Muscle layer of duodenum (tissue), 2 donors: Measurements from ENCODE around the gene ZFP91.

ENCODE experiments used
- H3K27ac ChIP-seq: one replicate; pipeline ENCODE4 v1.7.0; 2013; ENCODE audit warnings: mild to moderate bottlenecking, low read length
- H3K27me3 ChIP-seq: one replicate; pipeline ENCODE4 v1.7.0; 2013; ENCODE audit warnings: low read depth, mild to moderate bottlenecking, control low read depth, low read length
- H3K36me3 ChIP-seq, 2 donors: one replicate each; pipeline ENCODE4 v1.7.0; 2013; ENCODE audit warnings: low read length in 2 of 2, control low read depth in 1 of 2, mild to moderate bottlenecking in 1 of 2; ENCODE audit not compliant: insufficient read depth in 2 of 2, control insufficient read depth in 1 of 2
- H3K4me1 ChIP-seq, 2 donors: one replicate each; pipeline ENCODE4 v1.7.0; 2013; ENCODE audit warnings: low read length in 2 of 2, mild to moderate bottlenecking in 2 of 2, control low read depth in 1 of 2, moderate library complexity in 1 of 2; ENCODE audit not compliant: insufficient read depth in 2 of 2, control insufficient read depth in 1 of 2
- H3K4me3 ChIP-seq, 2 donors: one replicate each; pipeline ENCODE4 v1.7.0; 2013; ENCODE audit warnings: low read length in 2 of 2, low read depth in 1 of 2, mild to moderate bottlenecking in 1 of 2
- H3K9me3 ChIP-seq, 2 donors: one replicate each; pipeline ENCODE4 v1.7.0; 2013; ENCODE audit warnings: low read length in 2 of 2, control low read depth in 1 of 2, mild to moderate bottlenecking in 1 of 2; ENCODE audit not compliant: control insufficient read depth in 1 of 2
- donor health status: healthy.

The ZFP91 gene

DNA sequence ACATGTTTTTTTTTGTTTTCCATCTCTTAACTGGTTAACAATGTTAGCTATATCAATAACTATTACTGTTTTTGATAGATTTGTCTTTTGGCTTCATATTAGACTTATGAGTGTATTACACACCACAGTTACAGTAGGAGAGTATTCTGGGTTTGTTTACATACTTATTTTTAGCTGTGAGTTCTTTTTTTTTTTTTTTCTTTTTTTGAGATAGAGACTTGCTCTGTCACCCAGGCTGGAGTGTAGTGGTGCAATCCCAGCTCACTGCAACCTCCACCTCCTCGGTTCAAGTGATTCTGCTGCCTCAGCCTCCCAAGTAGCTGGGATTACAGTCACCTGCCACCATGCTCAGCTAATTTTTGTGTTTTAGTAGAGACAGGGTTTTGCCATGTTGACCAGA, 71.6 kb downstream of the ZFP91 start:
- Histone ChIP-seq H3K27ac (no peak overlapping the region), H3K9me3 (no peaks in the 10 kb centered on the region), H3K27me3 (no peaks in the 10 kb centered on the region), H3K36me3 (no peaks in the 10 kb centered on the region), H3K4me1 (no peaks in the 10 kb centered on the region), H3K4me3 (no peak overlapping the region)

DNA sequence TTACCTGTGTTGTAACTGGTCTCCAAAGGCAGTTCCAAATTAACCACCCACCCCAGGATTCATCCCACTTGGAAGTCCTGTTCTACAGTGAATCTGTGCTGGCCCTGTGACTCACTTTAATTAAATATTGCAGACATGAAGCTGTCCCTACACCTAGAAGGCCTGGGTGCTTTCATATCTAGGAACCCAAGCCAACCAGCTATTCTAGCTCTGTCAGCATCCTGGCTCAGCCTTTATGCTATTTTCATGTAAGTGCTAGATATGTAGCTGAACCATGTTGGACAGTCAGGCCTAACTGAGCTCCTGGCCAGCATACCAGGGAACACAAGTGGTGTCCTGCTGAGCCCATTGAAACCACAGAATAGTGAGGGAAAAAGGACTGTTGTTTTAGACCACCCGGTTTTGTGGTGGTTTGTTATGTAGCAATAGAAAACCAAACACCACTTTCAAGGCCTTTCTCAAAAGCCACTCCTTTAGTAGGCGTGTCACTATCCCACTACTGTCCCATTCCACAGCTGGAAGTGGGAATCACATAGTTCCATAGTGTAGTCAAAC, 73.9 kb downstream of the ZFP91 start:
- H3K4me1 ChIP-seq, result no peaks in the 10 kb centered on the region
- H3K27ac ChIP-seq, result no peak overlapping the region
- no peak overlapping the region for H3K4me3 ChIP-seq
- H3K27me3 ChIP-seq, result no peaks in the 10 kb centered on the region
- H3K36me3 ChIP-seq, result no peaks in the 10 kb centered on the region
- H3K9me3 ChIP-seq, result no peaks in the 10 kb centered on the region

DNA sequence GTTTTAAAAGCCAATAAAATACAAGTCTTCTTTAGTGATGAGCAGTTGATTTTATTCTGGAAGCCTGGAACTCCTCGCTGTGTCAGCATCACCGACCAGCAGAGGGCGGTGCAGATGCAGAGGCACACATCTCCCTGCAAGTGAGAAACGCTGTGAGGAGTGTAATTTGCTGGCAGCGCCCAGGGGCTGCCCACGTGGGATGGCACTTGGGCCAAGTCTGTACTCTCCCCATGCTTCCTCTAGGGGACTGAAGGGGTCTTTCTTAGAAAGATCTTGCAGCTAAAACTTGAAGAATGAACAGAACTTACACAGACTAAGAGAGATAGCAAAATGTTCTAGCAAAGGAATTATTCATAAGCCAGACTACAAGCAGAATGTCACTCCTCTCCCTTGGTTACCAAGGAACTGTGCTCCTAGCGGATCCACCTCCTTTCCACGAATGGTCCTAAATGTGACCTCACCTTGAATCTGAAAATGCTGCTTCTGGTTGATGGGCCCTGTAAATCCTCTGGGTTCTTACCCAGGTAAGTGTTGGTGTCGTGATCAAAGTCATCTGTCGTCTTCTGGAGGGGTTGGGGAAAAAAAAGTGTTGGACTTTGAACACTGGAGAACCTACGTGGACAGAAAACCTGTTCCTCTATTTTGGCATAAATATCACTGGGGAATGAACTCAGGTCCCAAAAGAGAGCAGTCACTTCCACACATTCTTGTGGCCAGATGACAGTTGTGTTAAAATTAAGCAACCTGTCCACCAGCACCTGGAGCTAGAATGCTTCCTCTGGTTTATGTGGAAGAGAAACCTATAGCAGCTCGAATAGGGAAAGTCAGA, 75.4 kb downstream of the ZFP91 start:
- no peaks in the 10 kb centered on the region for H3K27me3 ChIP-seq
- H3K4me3 ChIP-seq, result no peak overlapping the region
- H3K27ac ChIP-seq, result no peak overlapping the region
- H3K9me3 ChIP-seq, result no peaks in the 10 kb centered on the region
- H3K36me3 ChIP-seq, result no peaks in the 10 kb centered on the region
- H3K4me1 ChIP-seq, result no peaks in the 10 kb centered on the region

DNA sequence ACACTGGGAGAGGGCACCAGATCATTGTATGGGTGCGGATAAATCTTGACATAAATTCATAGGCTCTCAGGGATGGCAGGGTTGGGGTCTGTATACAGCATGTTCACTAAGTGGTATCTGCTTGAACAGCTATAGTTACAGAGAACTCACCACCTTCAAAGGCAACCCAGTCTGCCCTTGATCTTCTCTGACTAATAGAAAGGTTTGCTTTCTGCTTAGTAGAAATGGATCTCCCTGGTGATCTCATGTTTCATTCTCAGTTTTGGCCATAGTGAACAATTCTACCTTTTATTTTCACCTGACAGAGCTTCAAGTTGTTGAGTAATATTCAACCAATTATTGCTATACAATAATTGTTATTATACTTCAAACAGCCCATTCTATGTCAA, 76.0 kb downstream of the ZFP91 start:
- no peaks in the 10 kb centered on the region for H3K36me3 ChIP-seq
- H3K27ac ChIP-seq, result no peak overlapping the region
- H3K4me1 ChIP-seq, result no peaks in the 10 kb centered on the region
- no peaks in the 10 kb centered on the region for H3K9me3 ChIP-seq
- H3K27me3 ChIP-seq, result no peaks in the 10 kb centered on the region
- no peak overlapping the region for H3K4me3 ChIP-seq

DNA sequence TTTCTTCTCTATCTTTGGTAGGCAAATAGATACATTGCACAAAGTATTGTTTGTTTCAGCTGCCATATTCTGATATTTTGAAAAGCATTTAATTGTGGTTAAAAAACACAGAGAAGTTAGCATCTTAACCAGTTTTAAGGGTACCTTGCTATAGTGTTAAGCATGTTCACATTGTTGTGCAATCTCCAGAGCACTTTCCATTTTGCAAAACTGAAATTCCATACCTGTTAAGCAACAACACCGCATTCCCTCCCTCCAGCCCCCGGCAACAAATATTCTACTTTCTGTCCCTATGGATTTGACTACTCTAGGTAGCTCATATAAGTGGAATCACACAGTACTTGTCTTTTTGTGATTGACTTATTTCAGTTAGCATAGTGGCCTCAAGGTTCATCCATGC, 77.5 kb downstream of the ZFP91 start:
- no peaks in the 10 kb centered on the region for H3K27me3 ChIP-seq
- no peaks in the 10 kb centered on the region for H3K36me3 ChIP-seq
- H3K27ac ChIP-seq, result no peak overlapping the region

DNA sequence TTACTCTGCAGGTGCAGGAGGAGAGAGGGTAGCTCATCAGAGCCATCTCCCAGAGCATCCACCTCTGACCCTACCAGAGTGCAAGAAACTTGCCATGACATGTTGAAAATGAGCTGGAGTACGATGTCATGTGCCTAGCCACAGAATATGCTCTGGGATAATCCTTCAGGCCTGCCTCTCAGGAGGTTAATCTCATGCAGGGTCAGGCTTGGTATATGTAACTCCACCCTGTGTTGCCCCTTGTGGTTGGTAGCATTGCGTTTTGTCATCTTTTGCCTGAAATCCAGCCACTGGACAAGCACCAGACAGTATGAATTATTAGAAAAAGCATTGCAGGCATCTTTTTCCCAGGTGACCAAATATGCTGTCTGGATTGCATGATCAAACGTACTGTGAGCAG, 79.8 kb downstream of the ZFP91 start:
- no peaks in the 10 kb centered on the region for H3K36me3 ChIP-seq
- no peak overlapping the region for H3K4me3 ChIP-seq
- no peaks in the 10 kb centered on the region for H3K9me3 ChIP-seq
- H3K27me3 ChIP-seq, result no peaks in the 10 kb centered on the region
- H3K4me1 ChIP-seq, result no peaks in the 10 kb centered on the region
- no peak overlapping the region for H3K27ac ChIP-seq

More for the DNA sequence above, 77.5 kb downstream of the ZFP91 start:
- no peak overlapping the region for H3K4me3 ChIP-seq
- H3K9me3 ChIP-seq, result no peaks in the 10 kb centered on the region
- no peaks in the 10 kb centered on the region for H3K4me1 ChIP-seq

DNA sequence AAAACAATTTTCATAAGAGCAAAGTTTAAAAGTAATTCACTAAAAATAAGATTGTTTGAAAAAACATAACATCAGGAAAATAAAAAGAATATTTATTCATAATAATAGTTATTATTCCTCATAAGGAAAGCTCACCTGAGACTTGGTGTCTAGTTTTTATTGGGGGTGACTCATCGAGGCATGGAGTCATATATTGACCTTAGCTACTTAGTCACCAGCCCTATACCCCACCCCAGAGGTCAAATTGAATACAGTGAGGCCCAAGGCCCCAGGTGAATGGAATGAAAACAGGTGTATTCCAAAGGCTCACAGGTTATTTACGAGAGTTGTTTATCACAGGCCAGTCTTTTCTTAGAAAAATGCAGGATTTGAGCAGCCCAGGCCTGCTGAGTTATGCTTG, 80.5 kb downstream of the ZFP91 start:
- Histone ChIP-seq H3K36me3 (no peaks in the 10 kb centered on the region), H3K27ac (no peak overlapping the region), H3K9me3 (no peaks in the 10 kb centered on the region), H3K27me3 (no peaks in the 10 kb centered on the region), H3K4me1 (no peaks in the 10 kb centered on the region), H3K4me3 (no peak overlapping the region)

DNA sequence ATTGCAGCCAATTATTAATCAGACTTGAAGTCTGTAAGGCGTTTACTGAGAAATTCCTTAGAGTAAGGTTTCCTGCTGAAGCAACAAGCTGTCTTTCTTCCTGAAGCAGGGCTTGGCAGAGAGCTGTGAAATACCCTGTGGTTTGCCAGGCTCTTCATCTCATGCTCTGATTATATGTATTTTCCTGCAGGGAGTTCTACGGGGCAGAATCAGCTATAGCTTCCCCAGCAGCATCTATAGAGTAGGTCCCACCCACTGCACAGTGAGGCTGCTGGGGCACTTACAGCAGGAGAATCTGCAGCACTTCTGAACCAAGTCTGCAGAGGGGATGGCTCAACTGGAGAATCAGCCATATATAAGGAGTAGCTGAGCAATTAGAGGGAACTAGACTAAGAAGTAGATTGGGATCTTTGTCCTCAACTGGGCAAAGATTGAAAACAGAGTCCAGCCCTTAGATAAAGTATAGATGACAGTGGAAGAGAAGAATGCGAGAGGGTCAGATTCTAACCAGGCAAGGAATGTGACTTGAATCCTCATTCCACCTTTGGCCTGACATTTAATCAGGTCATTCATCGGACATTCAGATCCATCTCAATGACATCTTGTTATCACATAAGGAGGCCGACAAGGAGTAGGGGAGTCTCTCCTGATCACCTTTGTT, 81.2 kb downstream of the ZFP91 start:
- Histone ChIP-seq H3K4me3 (no peak overlapping the region), H3K9me3 (no peaks in the 10 kb centered on the region), H3K36me3 (no peaks in the 10 kb centered on the region), H3K4me1 (no peaks in the 10 kb centered on the region), H3K27ac (no peak overlapping the region), H3K27me3 (no peaks in the 10 kb centered on the region)
